ENCODE results near the gene ABCC10.
A peak's percentile ranks its signal among the peaks of the same experiment; 100 is the strongest.

ABCC10 gene

DNA sequence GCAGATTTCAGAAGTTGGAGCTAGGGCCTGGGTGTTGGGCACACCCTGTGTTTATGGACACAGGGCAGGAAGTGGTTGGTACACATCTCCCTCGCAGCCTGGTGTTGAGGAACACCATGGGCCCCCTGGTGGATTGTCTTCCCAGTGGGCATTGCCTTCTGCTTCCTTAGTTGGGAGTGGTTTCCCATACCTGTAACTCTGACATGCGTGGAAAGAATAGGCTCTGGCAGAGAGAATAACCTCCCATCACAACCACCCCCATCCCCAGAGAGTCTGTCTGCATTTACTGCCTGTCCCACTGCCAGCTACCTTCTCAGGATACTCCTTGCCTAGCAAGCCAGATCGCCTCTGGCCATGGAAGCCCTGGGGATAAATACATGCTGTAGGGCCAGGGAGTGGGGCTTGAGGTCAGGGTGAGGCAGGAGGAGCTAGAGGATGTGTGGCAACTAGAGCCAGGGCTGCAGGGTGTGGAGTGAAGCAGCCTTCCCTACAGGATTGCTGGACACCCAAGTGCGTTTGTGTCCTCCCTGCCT, 68.1 kb downstream of the ABCC10 start:
- H3K9ac ChIP-seq (ENCODE audit: low read length): no peak overlapping the region

DNA sequence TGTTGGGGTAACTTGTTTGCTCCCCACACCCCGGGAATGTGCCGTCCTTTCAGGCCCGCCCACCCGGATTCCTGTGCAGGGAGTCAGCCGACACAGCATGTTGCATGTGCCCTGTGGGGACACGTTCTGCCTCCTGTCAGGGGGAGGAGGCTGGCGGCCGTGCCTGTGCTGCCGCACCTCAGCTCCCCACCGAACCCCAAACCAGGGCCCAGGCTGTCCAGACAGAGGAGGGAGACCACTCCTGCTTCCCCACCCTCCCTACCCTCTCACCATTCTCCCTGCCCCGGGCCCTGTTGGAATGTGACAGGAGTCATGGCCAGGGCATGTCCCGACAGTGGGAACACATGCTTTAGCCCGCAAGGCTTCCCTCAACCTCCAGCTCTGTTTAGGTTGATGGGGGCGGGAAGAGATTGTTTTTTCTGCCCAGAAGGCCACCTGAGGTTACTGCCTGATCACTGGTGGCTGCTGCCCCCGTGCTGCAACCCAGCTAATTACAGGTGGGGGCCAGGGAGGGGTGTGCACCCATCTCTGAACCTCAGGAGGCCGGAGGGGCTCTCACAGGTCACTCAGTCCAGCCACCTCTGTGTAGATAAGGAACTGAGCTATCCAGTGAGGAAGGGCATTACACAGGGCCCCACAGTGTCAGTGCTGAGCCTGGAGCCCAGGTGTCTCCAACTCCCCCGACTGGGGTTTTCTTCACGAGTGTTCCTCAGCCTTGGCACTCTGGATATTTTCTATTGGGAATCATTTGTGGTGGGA, 69.2 kb downstream of the ABCC10 start:
- H3K4me3 ChIP-seq (ENCODE audit: low read depth, low read length, poor library complexity, severe bottlenecking): no peak overlapping the region
- H3K36me3 ChIP-seq (ENCODE audit: insufficient read depth, low read length): peaks cover 21% of the 10 kb centered on the region; the same call in 1 of the 2 replicates
- no peak overlapping the region for H3K27ac ChIP-seq (ENCODE audit: low read depth, low read length, poor library complexity, severe bottlenecking)
- H3F3A ChIP-seq (ENCODE audit: insufficient read depth, low read length): no peaks in the 10 kb centered on the region
- H3K9ac ChIP-seq (ENCODE audit: low read length): no peak overlapping the region
- no peak overlapping the region for H3K4me2 ChIP-seq (ENCODE audit: low read length)
- H3K4me1 ChIP-seq (ENCODE audit: insufficient read depth, low read length, severe bottlenecking): peaks cover 6% of the 10 kb centered on the region
- no peaks in the 10 kb centered on the region for H4K20me1 ChIP-seq (ENCODE audit: insufficient read depth, low read length)
- H3K9me3 ChIP-seq (ENCODE audit: low read length): no peaks in the 10 kb centered on the region
- H2AFZ ChIP-seq (ENCODE audit: low read length): no peak overlapping the region
- TF ChIP-seq EZH2 (IDR thresholded peaks at IDR 0.05; ENCODE audit: borderline replicate concordance, low read length): no peak
- TF ChIP-seq, protein P1, sequence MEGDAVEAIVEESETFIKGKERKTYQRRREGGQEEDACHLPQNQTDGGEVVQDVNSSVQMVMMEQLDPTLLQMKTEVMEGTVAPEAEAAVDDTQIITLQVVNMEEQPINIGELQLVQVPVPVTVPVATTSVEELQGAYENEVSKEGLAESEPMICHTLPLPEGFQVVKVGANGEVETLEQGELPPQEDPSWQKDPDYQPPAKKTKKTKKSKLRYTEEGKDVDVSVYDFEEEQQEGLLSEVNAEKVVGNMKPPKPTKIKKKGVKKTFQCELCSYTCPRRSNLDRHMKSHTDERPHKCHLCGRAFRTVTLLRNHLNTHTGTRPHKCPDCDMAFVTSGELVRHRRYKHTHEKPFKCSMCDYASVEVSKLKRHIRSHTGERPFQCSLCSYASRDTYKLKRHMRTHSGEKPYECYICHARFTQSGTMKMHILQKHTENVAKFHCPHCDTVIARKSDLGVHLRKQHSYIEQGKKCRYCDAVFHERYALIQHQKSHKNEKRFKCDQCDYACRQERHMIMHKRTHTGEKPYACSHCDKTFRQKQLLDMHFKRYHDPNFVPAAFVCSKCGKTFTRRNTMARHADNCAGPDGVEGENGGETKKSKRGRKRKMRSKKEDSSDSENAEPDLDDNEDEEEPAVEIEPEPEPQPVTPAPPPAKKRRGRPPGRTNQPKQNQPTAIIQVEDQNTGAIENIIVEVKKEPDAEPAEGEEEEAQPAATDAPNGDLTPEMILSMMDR (IDR thresholded peaks at IDR 0.05; ENCODE audit: low read length): peak; percentile 47
- no peaks in the 10 kb centered on the region for H3K9me2 ChIP-seq (ENCODE audit: low read depth, low read length)
- H3K27me3 ChIP-seq (ENCODE audit: insufficient read depth, low read length): no peaks in the 10 kb centered on the region
- H3K79me2 ChIP-seq (ENCODE audit: insufficient read depth, low read length): no peaks in the 10 kb centered on the region

More for the DNA sequence above, 68.1 kb downstream of the ABCC10 start:
- H3K27ac ChIP-seq (ENCODE audit: low read depth, low read length, poor library complexity, severe bottlenecking): no peak overlapping the region
- H3K9me3 ChIP-seq (ENCODE audit: low read length): no peaks in the 10 kb centered on the region
- H3K36me3 ChIP-seq (ENCODE audit: insufficient read depth, low read length): peaks cover 15% of the 10 kb centered on the region; the same call in 1 of the 2 replicates
- H3F3A ChIP-seq (ENCODE audit: insufficient read depth, low read length): no peaks in the 10 kb centered on the region
- TF ChIP-seq, protein P1 (IDR thresholded peaks at IDR 0.05; ENCODE audit: low read length): no peak
- no peak for TF ChIP-seq EZH2 (IDR thresholded peaks at IDR 0.05; ENCODE audit: borderline replicate concordance, low read length)
- no peaks in the 10 kb centered on the region for H3K27me3 ChIP-seq (ENCODE audit: insufficient read depth, low read length)
- H3K79me2 ChIP-seq (ENCODE audit: insufficient read depth, low read length): no peaks in the 10 kb centered on the region
- H3K4me1 ChIP-seq (ENCODE audit: insufficient read depth, low read length, severe bottlenecking): peaks cover 6% of the 10 kb centered on the region
- no peaks in the 10 kb centered on the region for H4K20me1 ChIP-seq (ENCODE audit: insufficient read depth, low read length)
- no peak overlapping the region for H3K4me3 ChIP-seq (ENCODE audit: low read depth, low read length, poor library complexity, severe bottlenecking)
- H3K4me2 ChIP-seq (ENCODE audit: low read length): no peak overlapping the region
- no peak overlapping the region for H2AFZ ChIP-seq (ENCODE audit: low read length)
- H3K9me2 ChIP-seq (ENCODE audit: low read depth, low read length): no peaks in the 10 kb centered on the region

DNA sequence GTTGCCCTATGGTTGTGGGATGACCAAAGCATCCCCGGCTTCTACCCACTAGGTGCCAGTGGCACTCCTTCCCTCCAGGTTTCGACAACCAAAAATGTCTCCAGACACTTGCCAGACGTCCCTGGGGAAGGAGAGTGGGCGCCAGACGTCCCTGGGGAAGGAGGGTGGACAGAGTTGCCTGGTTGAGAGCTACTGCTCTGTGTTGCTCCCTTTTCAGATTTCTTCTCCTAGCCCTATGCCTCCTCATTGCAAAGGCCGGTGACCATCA, 69.7 kb downstream of the ABCC10 start:
- H4K20me1 ChIP-seq (ENCODE audit: insufficient read depth, low read length): no peaks in the 10 kb centered on the region
- no peak overlapping the region for H2AFZ ChIP-seq (ENCODE audit: low read length)
- no peaks in the 10 kb centered on the region for H3K27me3 ChIP-seq (ENCODE audit: insufficient read depth, low read length)
- H3F3A ChIP-seq (ENCODE audit: insufficient read depth, low read length): no peaks in the 10 kb centered on the region
- H3K4me3 ChIP-seq (ENCODE audit: low read depth, low read length, poor library complexity, severe bottlenecking): no peak overlapping the region
- H3K36me3 ChIP-seq (ENCODE audit: insufficient read depth, low read length): peaks cover 21% of the 10 kb centered on the region; the same call in 1 of the 2 replicates
- no peaks in the 10 kb centered on the region for H3K9me3 ChIP-seq (ENCODE audit: low read length)
- no peaks in the 10 kb centered on the region for H3K9me2 ChIP-seq (ENCODE audit: low read depth, low read length)
- H3K27ac ChIP-seq (ENCODE audit: low read depth, low read length, poor library complexity, severe bottlenecking): no peak overlapping the region
- H3K4me1 ChIP-seq (ENCODE audit: insufficient read depth, low read length, severe bottlenecking): peaks cover 6% of the 10 kb centered on the region
- TF ChIP-seq EZH2 (IDR thresholded peaks at IDR 0.05; ENCODE audit: borderline replicate concordance, low read length): no peak
- TF ChIP-seq, protein P1 (IDR thresholded peaks at IDR 0.05; ENCODE audit: low read length): no peak
- H3K9ac ChIP-seq (ENCODE audit: low read length): no peak overlapping the region
- no peaks in the 10 kb centered on the region for H3K79me2 ChIP-seq (ENCODE audit: insufficient read depth, low read length)
- no peak overlapping the region for H3K4me2 ChIP-seq (ENCODE audit: low read length)

All from OCI-LY1 (cell line).